Thyroid gland (tissue), 4 donors: ENCODE results near the gene PCID2. TPM values are rescaled to one million over a fixed set of nuclear protein-coding genes. Genes with fewer than 3 reads are reported as not detected.

ENCODE experiments used
- DNase-seq, 2 donors: peaks; one replicate each; pipeline ENCODE4 v3.0.0-alpha.2; 2019
- H3K27ac ChIP-seq, 3 donors: fragments of 200-600 bp; sonication (generic); 1 replicate in 2 of 3; 2 replicates in 1 of 3; pipeline ENCODE4 v1.5.1; 2016 to 2019; ENCODE audit warnings: mild to moderate bottlenecking in 1 of 3, moderate library complexity in 1 of 3
- H3K27me3 ChIP-seq: fragments of 200-600 bp; sonication (generic); one replicate; pipeline ENCODE4 v1.5.1; 2019
- H3K36me3 ChIP-seq, 2 donors: fragments of 200-600 bp; sonication (generic); one replicate each; pipeline ENCODE4 v1.5.1; 2016 to 2019
- H3K4me1 ChIP-seq, 2 donors: fragments of 200-600 bp; sonication (generic); one replicate each; pipeline ENCODE4 v1.5.1; 2017 to 2019
- H3K4me3 ChIP-seq, 3 donors: fragments of 200-600 bp; sonication (generic); replicated peaks in 1 of 3; 1 replicate in 2 of 3; 2 replicates in 1 of 3; pipeline ENCODE4 v1.5.1; 2016; ENCODE audit warnings: mild to moderate bottlenecking in 1 of 3
- H3K9me3 ChIP-seq: fragments of 200-600 bp; sonication (generic); one replicate; pipeline ENCODE4 v1.5.1; 2017
- POLR2A ChIP-seq, 2 donors: fragments of 450-650 bp; IDR thresholded peaks; one replicate each; pipeline ENCODE4 v1.6.1; 2017; ENCODE audit warnings: antibody characterized with exemption in 2 of 2, mild to moderate bottlenecking in 2 of 2, moderate library complexity in 1 of 2
- WGBS, 2 donors: methylation state at CpG; one replicate each; pipeline ENCODE4 v1.1.5; 2017; 5-methylcytosine and 5-hydroxymethylcytosine counted together
- intact Hi-C: fragments of 100-400 bp; cut with DNase I; formaldehyde crosslinking; loops from one replicate; pipeline ENCODE4 v1.15.1; 2023
- total RNA-seq, 4 donors: library from RNA; depleted of rRNA; stranded (reverse); fragments of >200 nt; gene quantifications; one replicate each; pipeline ENCODE4 v1.2.3, GENCODE V29; 2016
- TF ChIP-seq, protein P1 (sequence below), 6 experiments: fragments of 200-600 bp in 3 of 6; fragments of 450-650 bp in 3 of 6; sonication (generic) in 3 of 6; IDR thresholded peaks; one replicate each; pipeline ENCODE4 v1.5.1; 2016 to 2019; ENCODE audit warnings: antibody characterized with exemption in 6 of 6, mild to moderate bottlenecking in 2 of 6, inconsistent platforms in 1 of 6, moderate library complexity in 1 of 6

The PCID2 gene
- total RNA-seq, 4 donors from 2014 or later = 50.5 to 75.6 (median 56.5) TPM

- no peak overlapping the region for H3K4me3 ChIP-seq
- TF ChIP-seq POLR2A (IDR thresholded peaks at IDR 0.05) = no peak
- TF ChIP-seq, protein P1, sequence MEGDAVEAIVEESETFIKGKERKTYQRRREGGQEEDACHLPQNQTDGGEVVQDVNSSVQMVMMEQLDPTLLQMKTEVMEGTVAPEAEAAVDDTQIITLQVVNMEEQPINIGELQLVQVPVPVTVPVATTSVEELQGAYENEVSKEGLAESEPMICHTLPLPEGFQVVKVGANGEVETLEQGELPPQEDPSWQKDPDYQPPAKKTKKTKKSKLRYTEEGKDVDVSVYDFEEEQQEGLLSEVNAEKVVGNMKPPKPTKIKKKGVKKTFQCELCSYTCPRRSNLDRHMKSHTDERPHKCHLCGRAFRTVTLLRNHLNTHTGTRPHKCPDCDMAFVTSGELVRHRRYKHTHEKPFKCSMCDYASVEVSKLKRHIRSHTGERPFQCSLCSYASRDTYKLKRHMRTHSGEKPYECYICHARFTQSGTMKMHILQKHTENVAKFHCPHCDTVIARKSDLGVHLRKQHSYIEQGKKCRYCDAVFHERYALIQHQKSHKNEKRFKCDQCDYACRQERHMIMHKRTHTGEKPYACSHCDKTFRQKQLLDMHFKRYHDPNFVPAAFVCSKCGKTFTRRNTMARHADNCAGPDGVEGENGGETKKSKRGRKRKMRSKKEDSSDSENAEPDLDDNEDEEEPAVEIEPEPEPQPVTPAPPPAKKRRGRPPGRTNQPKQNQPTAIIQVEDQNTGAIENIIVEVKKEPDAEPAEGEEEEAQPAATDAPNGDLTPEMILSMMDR (IDR thresholded peaks at IDR 0.05) = no peak
- no peak for DNase-seq
- intact Hi-C loops = no loop called here
- WGBS, 2 donors = 92% methylated on average over 10 of the region's 10 CpGs
- no peaks in the 10 kb centered on the region for H3K4me1 ChIP-seq
- H3K36me3 ChIP-seq = peaks cover 34 to 46% of the 10 kb centered on the region in 2 donors
- H3K9me3 ChIP-seq = no peaks in the 10 kb centered on the region
- no peaks in the 10 kb centered on the region for H3K27me3 ChIP-seq
- no peak overlapping the region for H3K27ac ChIP-seq
These were observed 16.0 kb upstream of the PCID2 start for GRCh38 chr13:113224486-113224885.

DNA sequence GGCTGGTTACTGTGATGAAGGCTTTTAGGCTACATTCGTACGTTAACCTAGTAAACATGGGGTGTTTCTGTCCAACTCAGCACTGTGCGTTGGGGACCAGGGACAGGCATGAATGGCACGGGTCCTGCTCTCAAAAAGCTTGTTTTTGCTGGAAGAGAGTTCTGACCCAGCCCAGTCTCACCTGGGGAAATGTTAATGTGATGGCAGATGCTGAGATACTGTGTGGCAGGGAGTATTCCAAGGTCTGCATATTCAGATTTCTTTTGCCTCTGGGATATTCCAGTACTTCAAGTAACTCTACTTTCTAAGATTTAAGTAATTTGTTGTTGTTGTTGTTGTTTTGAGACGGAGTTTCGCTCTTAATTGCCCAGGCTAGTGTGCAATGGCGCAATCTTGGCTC is 14.6 kb upstream of the PCID2 start:
- Histone ChIP-seq H3K27me3 (no peaks in the 10 kb centered on the region), H3K4me3 (no peak overlapping the region), H3K4me1 (no peaks in the 10 kb centered on the region), H3K36me3 (peaks cover 26 to 41% of the 10 kb centered on the region in 2 donors), H3K27ac (no peak overlapping the region), H3K9me3 (no peaks in the 10 kb centered on the region)
- DNase-seq = no peak
- intact Hi-C loops = no loop called here
- TF ChIP-seq, protein P1 (IDR thresholded peaks at IDR 0.05) = no peak
- TF ChIP-seq POLR2A (IDR thresholded peaks at IDR 0.05) = no peak
- 92% methylated on average over 7 of the region's 7 CpGs for WGBS, 2 donors

DNA sequence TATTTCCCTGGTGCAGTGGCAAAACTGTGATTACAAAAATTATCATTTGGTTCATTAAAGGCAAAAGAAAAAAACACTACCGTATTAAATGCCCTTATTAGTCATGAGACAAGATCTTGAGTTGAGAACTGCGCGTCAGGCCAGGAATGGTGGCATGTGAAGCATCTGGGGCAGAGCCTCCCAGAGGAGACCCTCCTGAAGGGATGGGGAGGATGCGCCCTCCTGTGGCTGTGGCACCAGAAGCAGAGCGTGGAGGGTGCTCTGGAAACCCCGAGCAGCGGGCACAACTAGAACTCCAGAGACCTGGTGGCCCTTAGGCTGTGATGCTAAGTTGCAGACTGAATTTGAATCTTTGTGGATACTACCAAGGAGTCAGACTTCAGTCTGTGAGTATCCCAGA is 12.4 kb upstream of the PCID2 start:
- Histone ChIP-seq H3K4me1 (peaks cover 14 to 15% of the 10 kb centered on the region in 2 donors), H3K27me3 (no peaks in the 10 kb centered on the region), H3K36me3 (peaks cover 16 to 24% of the 10 kb centered on the region in 2 donors), H3K27ac (no peak overlapping the region), H3K9me3 (no peaks in the 10 kb centered on the region), H3K4me3 (no peak overlapping the region)
- intact Hi-C loops = no loop called here
- 91 to 92% methylated on average over 7 of the region's 7 CpGs for WGBS, 2 donors
- TF ChIP-seq, protein P1 (IDR thresholded peaks at IDR 0.05) = no peak
- no peak for TF ChIP-seq POLR2A (IDR thresholded peaks at IDR 0.05)
- no peak for DNase-seq

- Histone ChIP-seq H3K27ac (no peak overlapping the region), H3K36me3 (peaks cover 13 to 17% of the 10 kb centered on the region in 2 donors), H3K4me1 (peaks cover 17 to 18% of the 10 kb centered on the region in 2 donors), H3K27me3 (no peaks in the 10 kb centered on the region), H3K9me3 (no peaks in the 10 kb centered on the region), H3K4me3 (no peak overlapping the region)
- TF ChIP-seq, protein P1 (IDR thresholded peaks at IDR 0.05) = no peak
- TF ChIP-seq POLR2A (IDR thresholded peaks at IDR 0.05) = no peak
- DNase-seq = no peak
- 76 to 83% methylated on average over 10 to 13 of the region's 13 CpGs for WGBS, 2 donors
- intact Hi-C loops = no loop called here
These were observed 11.7 kb upstream of the PCID2 start for GRCh38 chr13:113220141-113220598.

DNA sequence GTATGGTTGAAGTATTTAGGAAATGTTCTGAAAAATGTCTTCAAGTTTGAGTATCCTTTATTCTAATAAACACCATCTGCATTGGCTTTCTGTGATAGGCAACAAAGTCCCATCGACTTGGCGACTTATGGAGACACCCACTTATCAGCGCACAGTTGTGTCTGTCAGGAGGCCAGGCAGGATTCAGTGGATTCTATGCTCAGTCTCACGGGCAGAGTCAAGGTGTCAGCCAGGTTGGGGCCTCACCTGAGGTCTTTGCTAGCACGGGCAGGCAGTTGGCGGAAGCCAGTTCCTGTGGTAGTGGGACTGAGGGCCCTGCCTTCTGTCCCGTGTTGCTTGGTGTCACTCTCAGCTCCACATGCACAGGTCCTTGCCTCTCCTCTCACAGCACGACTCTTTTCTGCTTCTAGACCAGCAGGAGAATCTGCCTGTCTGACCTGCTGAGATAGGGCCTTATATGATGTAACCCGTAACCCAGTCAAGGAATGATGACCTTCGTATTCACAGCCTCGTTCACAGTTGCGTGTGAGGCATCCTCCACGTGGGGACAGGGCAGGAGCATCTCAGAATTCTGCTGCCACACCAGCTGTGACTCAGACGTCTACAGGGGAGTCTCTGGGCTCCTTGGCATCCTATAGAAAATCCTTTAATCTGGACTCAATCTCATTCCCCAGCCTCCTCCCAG is 10.9 kb upstream of the PCID2 start:
- H3K9me3 ChIP-seq = no peaks in the 10 kb centered on the region
- WGBS, 2 donors = 91 to 93% methylated on average over 14 of the region's 14 CpGs
- peaks cover 18 to 23% of the 10 kb centered on the region in 2 donors for H3K4me1 ChIP-seq
- TF ChIP-seq, protein P1 (IDR thresholded peaks at IDR 0.05) = no peak
- no peak for TF ChIP-seq POLR2A (IDR thresholded peaks at IDR 0.05)
- H3K27ac ChIP-seq = no peak overlapping the region
- intact Hi-C loops = loop anchor here (10.0 kb wide), 1 partner anchor 85 kb away; no protein-coding TSS in a partner anchor
- H3K27me3 ChIP-seq = no peaks in the 10 kb centered on the region
- H3K36me3 ChIP-seq = peaks cover 6 to 11% of the 10 kb centered on the region in 2 donors
- no peak overlapping the region for H3K4me3 ChIP-seq
- no peak for DNase-seq
